ENCODE measurements around the gene BRI3BP. TPM values are rescaled to one million over a fixed set of nuclear protein-coding genes. Genes with fewer than 3 reads are reported as not detected.

Gene BRI3BP
- total RNA-seq, 1 donor from 2014 or later = 12.0 TPM

DNA sequence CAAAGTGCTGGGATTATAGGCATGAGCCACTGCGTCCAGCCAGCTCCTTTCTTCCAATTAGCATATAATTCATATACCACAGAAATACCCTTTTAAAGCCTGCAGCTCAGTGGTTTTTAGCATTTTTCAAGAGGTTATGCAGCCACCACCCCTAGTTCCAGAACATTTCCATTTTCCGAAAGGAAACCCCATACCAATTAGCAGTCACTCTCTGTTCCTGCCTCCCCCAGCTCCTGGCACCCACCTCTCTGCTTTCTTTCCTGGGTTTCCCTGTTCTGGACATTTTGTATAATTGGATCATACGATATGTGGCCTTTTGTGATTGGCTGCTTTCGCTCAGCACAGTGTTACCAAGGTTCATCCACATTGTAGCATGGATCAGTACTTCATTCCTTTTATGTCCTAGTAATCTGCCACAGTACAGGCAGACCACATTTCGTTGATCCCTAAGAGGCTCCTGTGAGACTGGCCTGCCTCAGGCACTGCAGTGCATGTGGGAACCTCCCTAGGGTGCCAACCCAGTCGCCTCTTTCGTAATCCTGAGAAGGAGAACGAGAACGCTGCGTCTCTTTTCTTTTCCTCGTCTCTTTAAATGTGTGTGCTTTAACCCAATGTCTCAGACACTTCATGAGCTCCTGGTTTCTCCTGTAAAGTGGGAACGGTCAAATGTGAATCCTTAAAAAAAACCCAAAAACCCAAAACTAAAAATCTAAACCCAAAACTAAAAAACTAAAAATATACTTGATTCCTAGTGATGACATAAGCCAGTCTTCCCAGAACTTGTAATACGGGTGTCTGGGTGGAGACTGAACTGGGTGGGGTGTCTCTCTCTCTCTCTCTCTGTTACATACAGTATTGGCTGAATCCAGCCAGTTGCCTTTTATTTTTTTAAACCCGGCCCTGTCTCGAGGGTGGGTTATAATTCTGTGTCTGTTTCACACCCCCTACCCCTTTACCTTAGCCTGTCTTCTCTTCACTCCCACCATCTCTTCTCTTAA lies 86.5 kb downstream of the BRI3BP start:
- Mint-ChIP-seq H3K27ac (no peak overlapping the region), H3K4me1 (ENCODE audit: low read depth) (no peaks in the 10 kb centered on the region), H3K27me3 (no peaks in the 10 kb centered on the region), H3K36me3 (ENCODE audit: insufficient read depth) (peaks cover 31% of the 10 kb centered on the region), H3K9me3 (ENCODE audit: low read depth) (no peaks in the 10 kb centered on the region), H3K4me3 (ENCODE audit: low read depth) (no peak overlapping the region)
- TF ChIP-seq, protein P1, sequence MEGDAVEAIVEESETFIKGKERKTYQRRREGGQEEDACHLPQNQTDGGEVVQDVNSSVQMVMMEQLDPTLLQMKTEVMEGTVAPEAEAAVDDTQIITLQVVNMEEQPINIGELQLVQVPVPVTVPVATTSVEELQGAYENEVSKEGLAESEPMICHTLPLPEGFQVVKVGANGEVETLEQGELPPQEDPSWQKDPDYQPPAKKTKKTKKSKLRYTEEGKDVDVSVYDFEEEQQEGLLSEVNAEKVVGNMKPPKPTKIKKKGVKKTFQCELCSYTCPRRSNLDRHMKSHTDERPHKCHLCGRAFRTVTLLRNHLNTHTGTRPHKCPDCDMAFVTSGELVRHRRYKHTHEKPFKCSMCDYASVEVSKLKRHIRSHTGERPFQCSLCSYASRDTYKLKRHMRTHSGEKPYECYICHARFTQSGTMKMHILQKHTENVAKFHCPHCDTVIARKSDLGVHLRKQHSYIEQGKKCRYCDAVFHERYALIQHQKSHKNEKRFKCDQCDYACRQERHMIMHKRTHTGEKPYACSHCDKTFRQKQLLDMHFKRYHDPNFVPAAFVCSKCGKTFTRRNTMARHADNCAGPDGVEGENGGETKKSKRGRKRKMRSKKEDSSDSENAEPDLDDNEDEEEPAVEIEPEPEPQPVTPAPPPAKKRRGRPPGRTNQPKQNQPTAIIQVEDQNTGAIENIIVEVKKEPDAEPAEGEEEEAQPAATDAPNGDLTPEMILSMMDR (IDR thresholded peaks at IDR 0.05; ENCODE audit: unreplicated experiment) = no peak
- DNase-seq (ENCODE audit: low spot score, unreplicated experiment) = no peak

Other genes starting within 250 kb of the BRI3BP start
- 20.6 and 21.5 TPM in 2 replicates for gene SCARB1, start 129.8 kb upstream of the BRI3BP start, total RNA-seq
- 630 and 645 TPM in 2 replicates for gene UBC, start 79.0 kb upstream of the BRI3BP start, total RNA-seq
- 21.2 and 22.1 TPM in 2 replicates for gene DHX37, start 4.5 kb upstream of the BRI3BP start, total RNA-seq
- gene AACS, start 71.8 kb downstream of the BRI3BP start, total RNA-seq = 38.8 and 40.1 TPM in 2 replicates
- 0.98 and 1.4 TPM in 2 replicates for gene TMEM132B, start 192.7 kb downstream of the BRI3BP start, total RNA-seq

All from progenitor cell of endocrine pancreas (in vitro differentiated cells).